HepG2 (cell line): ENCODE data around the gene FBXW5. TPM values are rescaled to one million over a fixed set of nuclear protein-coding genes. Genes with fewer than 3 reads are reported as not detected.

Experiments
- ATAC-seq: fragments of 200-7000 bp; cut with Tn5 transposase; 3 replicates; pipeline ENCODE4 v1.9.1; 2020; ENCODE audit warnings: mild to moderate bottlenecking, moderate library complexity
- BruUV-seq: library from RNA; stranded (reverse); fragments of 400-500 nt; replicated peaks from 2 replicates; lab custom pipeline; 2021; lab: Mats Ljungman, UMichigan
- CTCF ChIA-PET: fragments of 300-600 bp; formaldehyde crosslinking; extraction: SDS; loops from one replicate; lab custom pipeline; 2021; ENCODE audit warnings: low total read pairs, inconsistent platforms, low intra/inter-chr PET ratio; lab: Yijun Ruan, JAX
- POLR2A ChIA-PET: fragments of 350-600 bp; sonication (Branson Sonifier 250); formaldehyde crosslinking; loops from one replicate; lab custom pipeline; 2020; ENCODE audit warnings: antibody characterized with exemption, inconsistent platforms; lab: Yijun Ruan, JAX
- DNase-seq: peaks from one replicate; pipeline ENCODE4 v3.0.0-alpha.2; 2015; ENCODE audit warnings: low spot score
- FAIRE-seq: peaks from 3 replicates; lab custom pipeline; 2011; peaks lifted over from hg19 to GRCh38; lab: Jason Lieb, UNC
- H2AFZ ChIP-seq: one replicate; pipeline ENCODE4 v1.6.1; 2011; ENCODE audit warnings: low read length, inconsistent platforms
- H3K27ac ChIP-seq: fragments of 300-600 bp; 3 replicates; pipeline ENCODE4 v1.8.0; 2011; ENCODE audit warnings: mixed run types, mild to moderate bottlenecking, mixed read lengths, low read length, inconsistent platforms; ENCODE audit not compliant: insufficient read depth; ENCODE audit errors: extremely low read length
- H3K27me3 ChIP-seq, 2 experiments: fragments of 200-600 bp in 1 of 2; 2 replicates in 1 of 2; 3 replicates in 1 of 2; pipeline versions ENCODE4 v1.6.0 to v1.8.0; 2011; ENCODE audit warnings: low read length in 2 of 2, mild to moderate bottlenecking in 2 of 2, moderate library complexity in 2 of 2, inconsistent platforms in 1 of 2; ENCODE audit not compliant: insufficient read depth in 2 of 2, control insufficient read depth in 1 of 2
- H3K36me3 ChIP-seq, 2 experiments: fragments of 200-600 bp in 1 of 2; replicated peaks in 1 of 2; 2 replicates in 1 of 2; 3 replicates in 1 of 2; pipeline versions ENCODE4 v1.5.1 to v1.8.0; 2011; ENCODE audit warnings: low read length in 2 of 2, inconsistent platforms in 1 of 2; ENCODE audit not compliant: insufficient read depth in 2 of 2, control insufficient read depth in 1 of 2
- H3K4me1 ChIP-seq: 2 replicates; pipeline ENCODE4 v1.5.1; 2012; ENCODE audit warnings: low read length, inconsistent platforms; ENCODE audit not compliant: insufficient read depth
- H3K4me2 ChIP-seq: 2 replicates; pipeline ENCODE4 v1.6.0; 2011; ENCODE audit warnings: low read depth, low read length, inconsistent platforms
- H3K4me3 ChIP-seq, 3 experiments: fragments of 200-600 bp in 1 of 3; sonication (generic), shearing (Covaris generic) in 1 of 3; replicated peaks in 1 of 3; 2 replicates each; pipeline ENCODE4 v1.5.1; 2011 to 2016; ENCODE audit warnings: low read length in 3 of 3, inconsistent platforms in 2 of 3, low read depth in 2 of 3, mild to moderate bottlenecking in 2 of 3, control low read depth in 1 of 3, mixed read lengths in 1 of 3; ENCODE audit not compliant: insufficient read depth in 1 of 3
- H3K79me2 ChIP-seq: one replicate; pipeline ENCODE4 v1.6.1; 2011; ENCODE audit warnings: low read length, inconsistent platforms; ENCODE audit not compliant: insufficient read depth
- H3K9ac ChIP-seq: 2 replicates; pipeline ENCODE4 v1.6.0; 2011; ENCODE audit warnings: mild to moderate bottlenecking, low read depth, low read length, inconsistent platforms; ENCODE audit not compliant: insufficient read depth
- H3K9me3 ChIP-seq: 2 replicates; pipeline ENCODE4 v1.5.1; 2012; ENCODE audit warnings: mild to moderate bottlenecking, low read length
- H4K20me1 ChIP-seq: 2 replicates; pipeline ENCODE4 v1.6.0; 2011; ENCODE audit warnings: inconsistent platforms, mild to moderate bottlenecking, low read length, moderate library complexity; ENCODE audit not compliant: insufficient read depth
- CEBPB ChIP-seq: IDR thresholded peaks from 2 replicates; pipeline ENCODE4 v1.6.1; 2011; ENCODE audit warnings: low read depth, low read length, improper control_type of control experiment, borderline replicate concordance
- ELF3 ChIP-seq: IDR thresholded peaks from 2 replicates; pipeline ENCODE4 v1.6.1; 2016; ENCODE audit warnings: missing genetic modification reagents, missing compliant biosample characterization
- FOXM1 ChIP-seq: sonication (generic); formaldehyde crosslinking; IDR thresholded peaks from 2 replicates; pipeline ENCODE4 v1.5.0; 2020; ENCODE audit warnings: missing genetic modification reagents
- KDM5A ChIP-seq: fragments of 200-600 bp; sonication (generic); IDR thresholded peaks from 2 replicates; pipeline ENCODE4 v1.7.0; 2018; ENCODE audit warnings: antibody characterized with exemption, mild to moderate bottlenecking, low read length, borderline replicate concordance
- MAFG ChIP-seq: sonication (generic); formaldehyde crosslinking; IDR thresholded peaks from 2 replicates; pipeline ENCODE4 v1.5.1; 2020; ENCODE audit warnings: mild to moderate bottlenecking, missing genetic modification reagents
- PHF20 ChIP-seq: sonication (generic); formaldehyde crosslinking; IDR thresholded peaks from 2 replicates; pipeline ENCODE4 v1.5.0; 2020; ENCODE audit warnings: mild to moderate bottlenecking, missing genetic modification reagents
- ZNF234 ChIP-seq: sonication (generic); formaldehyde crosslinking; conservative IDR thresholded peaks from 2 replicates; pipeline ENCODE4 v1.5.1; 2020; ENCODE audit warnings: mild to moderate bottlenecking, missing genetic modification reagents
- ZNF878 ChIP-seq: sonication (generic); formaldehyde crosslinking; IDR thresholded peaks from 2 replicates; pipeline ENCODE4 v1.8.1; 2023; ENCODE audit warnings: mild to moderate bottlenecking, missing genetic modification reagents, moderate library complexity
- WGBS: methylation state at CpG from one replicate; pipeline ENCODE4 v1.1.6; 2017; ENCODE audit warnings: low lambda C conversion rate; 5-methylcytosine and 5-hydroxymethylcytosine counted together
- in situ Hi-C: cut with HindIII; loops from 2 replicates; pipeline ENCODE4 v1.10.0; 2017; ENCODE audit warnings: low pct_unique_long_range_greater_than_20kb; ENCODE audit not compliant: extremely low pct_ligation_motif_present
- intact Hi-C: fragments of 100-400 bp; cut with micrococcal nuclease; formaldehyde crosslinking; loops from one replicate; pipeline ENCODE4 v1.10.0; 2022; ENCODE audit not compliant: unreplicated experiment
- polyA plus RNA-seq, 8 experiments: library from polyadenylated mRNA; depleted of rRNA in 3 of 8; stranded (reverse) in 7 of 8; unstranded in 1 of 8; fragments of >200 nt; fragmentation: Illumina TruSeq in 4 of 8; extraction: Trizol in 4 of 8; gene quantifications; 2 replicates each; pipeline versions ENCODE4 v1.2.1 to v1.2.3, GENCODE V29; 2011 to 2016; ENCODE audit warnings: low read depth in 4 of 8, missing spikeins in 1 of 8, mixed read lengths in 1 of 8; ENCODE audit not compliant: insufficient read depth in 1 of 8
- total RNA-seq, 5 experiments: library from RNA; depleted of rRNA; stranded (reverse); fragments of >200 nt; fragmentation: Illumina TruSeq; extraction: Trizol; gene quantifications; 2 replicates each; pipeline ENCODE4 v1.2.3, GENCODE V29; 2016; ENCODE audit warnings: low read depth in 1 of 5
- TF ChIP-seq, protein P1 (sequence below): sonication (generic); formaldehyde crosslinking; IDR thresholded peaks from 2 replicates; pipeline ENCODE4 v1.5.0; 2020; ENCODE audit warnings: mild to moderate bottlenecking, missing genetic modification reagents

FBXW5 gene
- total and polyA plus RNA-seq, 2 of the 13 experiments (the other 11 are each of a cell fraction or from before 2014, with no cell fraction given): 52.0 to 60.4 TPM

DNA sequence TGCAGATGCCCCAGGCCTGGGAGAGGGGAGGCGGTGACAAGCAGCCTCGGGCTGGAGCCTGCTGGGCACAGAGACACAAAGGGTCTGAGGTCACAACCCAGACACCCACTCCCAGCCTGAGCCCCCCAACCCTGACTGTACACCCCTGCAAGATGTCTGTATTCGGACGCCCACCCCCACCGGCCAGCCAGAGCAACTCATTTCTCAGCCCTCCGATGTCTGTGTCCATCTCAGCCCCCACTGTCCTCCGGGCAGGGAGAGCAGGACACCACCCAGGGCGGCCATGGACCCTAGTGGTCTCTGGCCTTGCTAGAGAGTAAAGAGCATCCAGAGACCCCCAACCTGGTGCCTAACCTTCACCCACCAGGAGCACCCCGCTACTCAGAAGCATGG, 11.4 kb upstream of the FBXW5 start:
- ChIA-PET POLR2A (no interaction called here), CTCF (no interaction called here)
- H3K27ac ChIP-seq: no peak overlapping the region
- no peaks in the 10 kb centered on the region for H3K36me3 ChIP-seq
- no peaks in the 10 kb centered on the region for H4K20me1 ChIP-seq
- FAIRE-seq: no peak
- peaks cover 8% of the 10 kb centered on the region for H3K4me1 ChIP-seq
- WGBS: 97% methylated on average over 6 of the region's 9 CpGs
- H3K9ac ChIP-seq: no peak overlapping the region
- no peak overlapping the region for H2AFZ ChIP-seq
- intact Hi-C loops (no loop called here), in situ Hi-C loops (no loop called here)
- DNase-seq: no peak
- H3K4me3 ChIP-seq: no peak overlapping the region
- no peak overlapping the region for H3K4me2 ChIP-seq
- H3K9me3 ChIP-seq: no peaks in the 10 kb centered on the region
- no peak for TF ChIP-seq ZNF234 (CRISPR knock-in tag)
- TF ChIP-seq KDM5A: no peak
- no peak for TF ChIP-seq ZNF878
- no peak for TF ChIP-seq MAFG (CRISPR knock-in tag)
- TF ChIP-seq FOXM1 (CRISPR knock-in tag): no peak
- TF ChIP-seq PHF20 (CRISPR knock-in tag): no peak
- no peak for TF ChIP-seq CEBPB
- TF ChIP-seq, protein P1, sequence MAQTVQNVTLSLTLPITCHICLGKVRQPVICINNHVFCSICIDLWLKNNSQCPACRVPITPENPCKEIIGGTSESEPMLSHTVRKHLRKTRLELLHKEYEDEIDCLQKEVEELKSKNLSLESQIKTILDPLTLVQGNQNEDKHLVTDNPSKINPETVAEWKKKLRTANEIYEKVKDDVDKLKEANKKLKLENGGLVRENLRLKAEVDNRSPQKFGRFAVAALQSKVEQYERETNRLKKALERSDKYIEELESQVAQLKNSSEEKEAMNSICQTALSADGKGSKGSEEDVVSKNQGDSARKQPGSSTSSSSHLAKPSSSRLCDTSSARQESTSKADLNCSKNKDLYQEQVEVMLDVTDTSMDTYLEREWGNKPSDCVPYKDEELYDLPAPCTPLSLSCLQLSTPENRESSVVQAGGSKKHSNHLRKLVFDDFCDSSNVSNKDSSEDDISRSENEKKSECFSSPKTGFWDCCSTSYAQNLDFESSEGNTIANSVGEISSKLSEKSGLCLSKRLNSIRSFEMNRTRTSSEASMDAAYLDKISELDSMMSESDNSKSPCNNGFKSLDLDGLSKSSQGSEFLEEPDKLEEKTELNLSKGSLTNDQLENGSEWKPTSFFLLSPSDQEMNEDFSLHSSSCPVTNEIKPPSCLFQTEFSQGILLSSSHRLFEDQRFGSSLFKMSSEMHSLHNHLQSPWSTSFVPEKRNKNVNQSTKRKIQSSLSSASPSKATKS (CRISPR knock-in tag): no peak
- TF ChIP-seq ELF3 (CRISPR knock-in tag): no peak
- BruUV-seq: no TSS peak
- H3K27me3 ChIP-seq: peaks cover 5 to 17% of the 10 kb centered on the region in 2 experiments
- H3K79me2 ChIP-seq: no peaks in the 10 kb centered on the region
- ATAC-seq: no peak
